Neural cell (in vitro differentiated cells): ENCODE results near the gene MPLKIP. TPM values are rescaled to one million over a fixed set of nuclear protein-coding genes. Genes with fewer than 3 reads are reported as not detected.
A peak's percentile ranks its signal among the peaks of the same experiment; 100 is the strongest.

ENCODE experiments used
- H2AFZ ChIP-seq: fragments of 200-600, 300-800 bp; sonication (generic), shearing (Covaris generic); 2 replicates; pipeline ENCODE4 v1.6.0; 2014; ENCODE audit warnings: low read depth, mild to moderate bottlenecking, antibody characterized with exemption, low read length, moderate library complexity
- H3F3A ChIP-seq: fragments of 200-600 bp; shearing (Covaris generic); 2 replicates; pipeline ENCODE4 v1.6.1; 2016; ENCODE audit warnings: mild to moderate bottlenecking, moderate library complexity, mixed read lengths, antibody characterized with exemption, low read length; ENCODE audit not compliant: insufficient read depth, poor library complexity, severe bottlenecking
- H3K27ac ChIP-seq: fragments of 200-600, 300-800 bp; sonication (generic), shearing (Covaris generic); 2 replicates; pipeline ENCODE4 v1.5.1; 2014; ENCODE audit warnings: mild to moderate bottlenecking, low read length, moderate library complexity
- H3K27me3 ChIP-seq: fragments of 300-800, 200-600 bp; sonication (generic), shearing (Covaris generic); 2 replicates; pipeline ENCODE4 v1.6.0; 2014; ENCODE audit warnings: mild to moderate bottlenecking, low read depth, low read length, moderate library complexity; ENCODE audit not compliant: insufficient read depth
- H3K36me3 ChIP-seq: fragments of 300-800, 200-600 bp; sonication (generic), shearing (Covaris generic); 2 replicates; pipeline ENCODE4 v1.5.1; 2014; ENCODE audit warnings: mild to moderate bottlenecking, antibody characterized with exemption, low read length, moderate library complexity; ENCODE audit not compliant: insufficient read depth
- H3K4me2 ChIP-seq: fragments of 300-800, 200-600 bp; sonication (generic), shearing (Covaris generic); 2 replicates; pipeline ENCODE4 v1.6.0; 2014; ENCODE audit warnings: mild to moderate bottlenecking, low read length
- H3K4me3 ChIP-seq: fragments of 300-800, 200-600 bp; sonication (generic), shearing (Covaris generic); 2 replicates; pipeline ENCODE4 v1.5.1; 2014; ENCODE audit warnings: mild to moderate bottlenecking, low read length, moderate library complexity
- H3K79me2 ChIP-seq: fragments of 200-600 bp; shearing (Covaris generic); replicated peaks from 2 replicates; pipeline ENCODE4 v1.6.0; 2014; ENCODE audit warnings: mild to moderate bottlenecking, low read length, moderate library complexity; ENCODE audit not compliant: insufficient read depth
- H3K9ac ChIP-seq: fragments of 300-800, 200-600 bp; sonication (generic), shearing (Covaris generic); 2 replicates; pipeline ENCODE4 v1.6.1; 2016; ENCODE audit warnings: mild to moderate bottlenecking, low read length, mixed read lengths
- H3K9me2 ChIP-seq: fragments of 200-600 bp; shearing (Covaris generic); 2 replicates; pipeline ENCODE4 v1.6.1; 2016; ENCODE audit warnings: mild to moderate bottlenecking, low read length, mixed read lengths; ENCODE audit not compliant: insufficient read depth
- H3K9me3 ChIP-seq: fragments of 200-600, 300-800 bp; sonication (generic), shearing (Covaris generic); 2 replicates; pipeline ENCODE4 v1.6.1; 2016; ENCODE audit warnings: mild to moderate bottlenecking, mixed run types, low read length, moderate library complexity, mixed read lengths
- H4K20me1 ChIP-seq: fragments of 200-600 bp; shearing (Covaris generic); 2 replicates; pipeline ENCODE4 v1.6.1; 2016; ENCODE audit warnings: mild to moderate bottlenecking, mixed run types; ENCODE audit not compliant: insufficient read depth
- EP300 ChIP-seq: fragments of 450-650 bp; conservative IDR thresholded peaks from 2 replicates; pipeline ENCODE4 v1.6.1; 2014; ENCODE audit warnings: antibody characterized with exemption, mild to moderate bottlenecking, moderate library complexity; ENCODE audit not compliant: poor library complexity, severe bottlenecking
- EZH2 ChIP-seq: fragments of 200-600, 300-800 bp; shearing (Covaris generic), sonication (generic); IDR thresholded peaks from 2 replicates; pipeline ENCODE4 v1.6.1; 2014; ENCODE audit warnings: antibody characterized with exemption, low read length, borderline replicate concordance, mild to moderate bottlenecking; ENCODE audit not compliant: insufficient read depth, poor library complexity, severe bottlenecking
- MXI1 ChIP-seq: fragments of 450-650 bp; conservative IDR thresholded peaks from 2 replicates; pipeline ENCODE4 v1.6.1; 2014; ENCODE audit warnings: antibody characterized with exemption, mild to moderate bottlenecking; ENCODE audit not compliant: poor library complexity, severe bottlenecking
- POLR2AphosphoS5 ChIP-seq: IDR thresholded peaks from 2 replicates; pipeline ENCODE4 v1.6.1; 2012
- RAD21 ChIP-seq: fragments of 450-650 bp; conservative IDR thresholded peaks from 2 replicates; pipeline ENCODE4 v1.6.1; 2014; ENCODE audit warnings: antibody characterized with exemption, mild to moderate bottlenecking, moderate library complexity
- SMC3 ChIP-seq: fragments of 450-650 bp; conservative IDR thresholded peaks from 2 replicates; pipeline ENCODE4 v1.6.1; 2014; ENCODE audit warnings: antibody characterized with exemption, mild to moderate bottlenecking, moderate library complexity; ENCODE audit not compliant: poor library complexity
- TAF1 ChIP-seq: IDR thresholded peaks from 2 replicates; pipeline ENCODE4 v1.6.1; 2012; ENCODE audit warnings: low read depth
- polyA plus RNA-seq: library from polyadenylated mRNA; depleted of rRNA; stranded (reverse); fragments of >200 nt; gene quantifications from 2 replicates; pipeline ENCODE4 v1.2.3, GENCODE V29; 2014
- TF ChIP-seq, protein P1 (sequence below): IDR thresholded peaks from 2 replicates; pipeline ENCODE4 v1.6.1; 2012; ENCODE audit warnings: borderline replicate concordance
- TF ChIP-seq, protein P2 (sequence below): fragments of 450-650 bp; IDR thresholded peaks from 2 replicates; pipeline ENCODE4 v1.5.1; 2014; ENCODE audit warnings: antibody characterized with exemption, mild to moderate bottlenecking, moderate library complexity; ENCODE audit not compliant: poor library complexity, severe bottlenecking

Gene MPLKIP
- polyA plus RNA-seq, 1 donor from 2014 or later = 54.6 TPM

DNA sequence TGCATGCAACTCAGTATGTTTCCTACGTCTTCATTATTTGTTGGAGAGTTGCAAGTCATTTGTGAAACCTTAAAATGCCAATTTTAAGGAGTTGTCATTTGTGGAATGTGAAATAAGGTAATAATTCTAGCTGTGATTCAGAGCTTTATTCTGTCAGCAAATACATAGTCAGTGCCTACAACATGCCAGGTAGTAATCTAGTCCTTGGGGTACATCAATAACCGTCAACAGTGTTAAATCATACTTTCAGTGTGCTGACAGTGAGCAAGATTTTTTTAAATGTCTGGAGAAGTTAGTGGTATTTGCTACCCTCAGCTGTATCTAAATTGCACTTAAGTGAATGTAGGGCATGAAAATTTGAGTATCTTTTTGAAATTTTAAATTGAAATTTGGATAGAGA is 36.7 kb downstream of the MPLKIP start:
- H3K27ac ChIP-seq = no peak overlapping the region
- no peaks in the 10 kb centered on the region for H3K9me2 ChIP-seq
- no peaks in the 10 kb centered on the region for H3F3A ChIP-seq
- no peak overlapping the region for H3K4me2 ChIP-seq
- H3K36me3 ChIP-seq = peaks cover 11% of the 10 kb centered on the region
- no peaks in the 10 kb centered on the region for H4K20me1 ChIP-seq
- H3K79me2 ChIP-seq = no peaks in the 10 kb centered on the region
- TF ChIP-seq SMC3 = no peak
- TF ChIP-seq POLR2AphosphoS5 = peak; percentile 98
- peak; percentile 77 for TF ChIP-seq EP300
- no peak overlapping the region for H2AFZ ChIP-seq
- no peaks in the 10 kb centered on the region for H3K9me3 ChIP-seq
- H3K9ac ChIP-seq = no peak overlapping the region
- H3K4me3 ChIP-seq = no peak overlapping the region
- H3K27me3 ChIP-seq = no peaks in the 10 kb centered on the region

DNA sequence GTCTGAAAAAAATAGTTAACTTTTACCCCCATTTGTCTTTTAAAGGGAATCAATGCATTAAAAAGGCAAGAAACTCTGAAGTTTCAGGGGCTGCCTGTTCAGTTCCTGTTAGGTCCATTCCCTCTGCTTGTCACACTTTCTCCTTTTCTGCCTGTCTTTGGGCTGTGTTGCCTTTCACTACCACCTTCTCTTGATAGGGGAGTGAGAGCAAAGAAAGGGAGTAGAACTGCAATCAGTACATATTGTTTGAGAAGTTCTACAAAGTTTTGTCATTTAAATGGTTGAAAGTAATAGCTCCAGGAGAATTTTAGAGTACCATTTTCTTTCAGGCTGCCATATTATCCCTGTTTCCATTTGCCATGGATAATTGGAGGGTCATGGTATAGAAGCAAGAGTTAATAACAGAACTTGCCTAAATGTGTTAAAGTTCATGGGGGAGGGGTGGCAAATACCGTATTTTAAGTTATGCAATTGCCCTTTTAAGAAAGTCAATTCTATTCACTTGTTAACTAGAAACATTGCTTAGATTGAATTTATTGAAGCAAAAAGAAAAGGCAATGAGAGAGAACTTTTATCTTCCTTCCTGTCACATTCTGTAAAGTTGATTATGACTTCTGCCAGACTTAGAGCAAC is 38.6 kb downstream of the MPLKIP start:
- no peaks in the 10 kb centered on the region for H3K79me2 ChIP-seq
- H3K4me3 ChIP-seq = no peak overlapping the region
- no peaks in the 10 kb centered on the region for H3K9me2 ChIP-seq
- no peaks in the 10 kb centered on the region for H3F3A ChIP-seq
- no peak overlapping the region for H3K9ac ChIP-seq
- no peaks in the 10 kb centered on the region for H4K20me1 ChIP-seq
- H3K9me3 ChIP-seq = no peaks in the 10 kb centered on the region
- H3K4me2 ChIP-seq = no peak overlapping the region
- H3K27ac ChIP-seq = no peak overlapping the region
- no peaks in the 10 kb centered on the region for H3K27me3 ChIP-seq
- TF ChIP-seq, protein P1, sequence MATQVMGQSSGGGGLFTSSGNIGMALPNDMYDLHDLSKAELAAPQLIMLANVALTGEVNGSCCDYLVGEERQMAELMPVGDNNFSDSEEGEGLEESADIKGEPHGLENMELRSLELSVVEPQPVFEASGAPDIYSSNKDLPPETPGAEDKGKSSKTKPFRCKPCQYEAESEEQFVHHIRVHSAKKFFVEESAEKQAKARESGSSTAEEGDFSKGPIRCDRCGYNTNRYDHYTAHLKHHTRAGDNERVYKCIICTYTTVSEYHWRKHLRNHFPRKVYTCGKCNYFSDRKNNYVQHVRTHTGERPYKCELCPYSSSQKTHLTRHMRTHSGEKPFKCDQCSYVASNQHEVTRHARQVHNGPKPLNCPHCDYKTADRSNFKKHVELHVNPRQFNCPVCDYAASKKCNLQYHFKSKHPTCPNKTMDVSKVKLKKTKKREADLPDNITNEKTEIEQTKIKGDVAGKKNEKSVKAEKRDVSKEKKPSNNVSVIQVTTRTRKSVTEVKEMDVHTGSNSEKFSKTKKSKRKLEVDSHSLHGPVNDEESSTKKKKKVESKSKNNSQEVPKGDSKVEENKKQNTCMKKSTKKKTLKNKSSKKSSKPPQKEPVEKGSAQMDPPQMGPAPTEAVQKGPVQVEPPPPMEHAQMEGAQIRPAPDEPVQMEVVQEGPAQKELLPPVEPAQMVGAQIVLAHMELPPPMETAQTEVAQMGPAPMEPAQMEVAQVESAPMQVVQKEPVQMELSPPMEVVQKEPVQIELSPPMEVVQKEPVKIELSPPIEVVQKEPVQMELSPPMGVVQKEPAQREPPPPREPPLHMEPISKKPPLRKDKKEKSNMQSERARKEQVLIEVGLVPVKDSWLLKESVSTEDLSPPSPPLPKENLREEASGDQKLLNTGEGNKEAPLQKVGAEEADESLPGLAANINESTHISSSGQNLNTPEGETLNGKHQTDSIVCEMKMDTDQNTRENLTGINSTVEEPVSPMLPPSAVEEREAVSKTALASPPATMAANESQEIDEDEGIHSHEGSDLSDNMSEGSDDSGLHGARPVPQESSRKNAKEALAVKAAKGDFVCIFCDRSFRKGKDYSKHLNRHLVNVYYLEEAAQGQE = no peak
- TF ChIP-seq MXI1 (no peak), EZH2 (no peak), POLR2AphosphoS5 (no peak), EP300 (no peak), TAF1 (no peak), RAD21 (no peak), SMC3 (no peak)
- TF ChIP-seq, protein P2, sequence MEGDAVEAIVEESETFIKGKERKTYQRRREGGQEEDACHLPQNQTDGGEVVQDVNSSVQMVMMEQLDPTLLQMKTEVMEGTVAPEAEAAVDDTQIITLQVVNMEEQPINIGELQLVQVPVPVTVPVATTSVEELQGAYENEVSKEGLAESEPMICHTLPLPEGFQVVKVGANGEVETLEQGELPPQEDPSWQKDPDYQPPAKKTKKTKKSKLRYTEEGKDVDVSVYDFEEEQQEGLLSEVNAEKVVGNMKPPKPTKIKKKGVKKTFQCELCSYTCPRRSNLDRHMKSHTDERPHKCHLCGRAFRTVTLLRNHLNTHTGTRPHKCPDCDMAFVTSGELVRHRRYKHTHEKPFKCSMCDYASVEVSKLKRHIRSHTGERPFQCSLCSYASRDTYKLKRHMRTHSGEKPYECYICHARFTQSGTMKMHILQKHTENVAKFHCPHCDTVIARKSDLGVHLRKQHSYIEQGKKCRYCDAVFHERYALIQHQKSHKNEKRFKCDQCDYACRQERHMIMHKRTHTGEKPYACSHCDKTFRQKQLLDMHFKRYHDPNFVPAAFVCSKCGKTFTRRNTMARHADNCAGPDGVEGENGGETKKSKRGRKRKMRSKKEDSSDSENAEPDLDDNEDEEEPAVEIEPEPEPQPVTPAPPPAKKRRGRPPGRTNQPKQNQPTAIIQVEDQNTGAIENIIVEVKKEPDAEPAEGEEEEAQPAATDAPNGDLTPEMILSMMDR = no peak
- H3K36me3 ChIP-seq = peaks cover 11% of the 10 kb centered on the region
- no peak overlapping the region for H2AFZ ChIP-seq
